A549 (cell line): ENCODE measurements around the gene SYCP2.

ENCODE experiments used
- RAD21 ChIP-seq, 2 experiments: fragments of >200 bp in 1 of 2; sonication (Bioruptor Twin) in 1 of 2; formaldehyde crosslinking in 1 of 2; IDR thresholded peaks in 1 of 2; conservative IDR thresholded peaks in 1 of 2; 2 replicates in 1 of 2; 3 replicates in 1 of 2; pipeline ENCODE4 v1.6.1; 2012 to 2018; ENCODE audit warnings: inconsistent platforms in 1 of 2
- TF ChIP-seq, protein P1 (sequence below): fragments of >200 bp; sonication (Bioruptor Twin); formaldehyde crosslinking; IDR thresholded peaks from 3 replicates; pipeline ENCODE4 v1.5.1; 2016
- TF ChIP-seq, protein P2 (sequence below): fragments of 200-600 bp; sonication (generic); IDR thresholded peaks from 2 replicates; pipeline ENCODE4 v1.6.1; 2016; ENCODE audit warnings: antibody characterized with exemption, mild to moderate bottlenecking, moderate library complexity

DNA sequence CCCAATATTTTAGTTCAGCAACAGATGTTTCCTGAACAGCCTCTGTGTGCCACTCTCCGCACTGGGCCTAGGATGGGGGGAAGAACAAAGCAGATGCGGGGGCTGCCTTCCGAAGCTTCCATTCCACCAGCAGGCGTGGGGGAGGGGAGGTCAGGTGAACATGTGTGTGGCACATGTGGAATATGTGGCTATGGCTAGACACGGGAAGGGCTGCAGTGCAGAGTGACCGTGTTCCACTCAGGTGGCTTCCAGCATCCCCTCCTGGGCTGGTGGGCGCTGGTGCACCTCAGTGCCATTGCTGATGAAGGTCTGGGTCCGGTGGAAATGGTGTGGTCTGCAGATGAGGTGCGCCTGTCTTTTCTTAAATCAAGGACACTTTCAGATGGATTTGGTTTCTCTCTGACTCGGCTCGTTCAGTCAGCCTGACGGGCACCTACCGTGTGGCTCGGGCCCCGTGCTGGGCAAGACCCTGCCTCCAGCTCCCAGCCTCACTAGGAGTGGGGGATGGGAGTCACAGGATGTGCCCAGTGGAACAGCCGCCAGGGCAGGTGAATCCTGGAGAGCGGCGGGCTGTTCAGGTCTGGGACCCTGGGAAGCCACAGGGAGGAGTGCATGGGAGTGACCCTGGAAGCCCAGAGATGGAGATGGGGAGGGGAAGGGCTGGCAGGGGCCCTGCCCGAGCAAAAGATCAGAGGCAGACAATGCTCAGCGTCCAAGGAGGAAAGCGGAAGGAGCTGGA lies 111.0 kb downstream of the SYCP2 start:
- TF ChIP-seq, protein P1, sequence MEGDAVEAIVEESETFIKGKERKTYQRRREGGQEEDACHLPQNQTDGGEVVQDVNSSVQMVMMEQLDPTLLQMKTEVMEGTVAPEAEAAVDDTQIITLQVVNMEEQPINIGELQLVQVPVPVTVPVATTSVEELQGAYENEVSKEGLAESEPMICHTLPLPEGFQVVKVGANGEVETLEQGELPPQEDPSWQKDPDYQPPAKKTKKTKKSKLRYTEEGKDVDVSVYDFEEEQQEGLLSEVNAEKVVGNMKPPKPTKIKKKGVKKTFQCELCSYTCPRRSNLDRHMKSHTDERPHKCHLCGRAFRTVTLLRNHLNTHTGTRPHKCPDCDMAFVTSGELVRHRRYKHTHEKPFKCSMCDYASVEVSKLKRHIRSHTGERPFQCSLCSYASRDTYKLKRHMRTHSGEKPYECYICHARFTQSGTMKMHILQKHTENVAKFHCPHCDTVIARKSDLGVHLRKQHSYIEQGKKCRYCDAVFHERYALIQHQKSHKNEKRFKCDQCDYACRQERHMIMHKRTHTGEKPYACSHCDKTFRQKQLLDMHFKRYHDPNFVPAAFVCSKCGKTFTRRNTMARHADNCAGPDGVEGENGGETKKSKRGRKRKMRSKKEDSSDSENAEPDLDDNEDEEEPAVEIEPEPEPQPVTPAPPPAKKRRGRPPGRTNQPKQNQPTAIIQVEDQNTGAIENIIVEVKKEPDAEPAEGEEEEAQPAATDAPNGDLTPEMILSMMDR: no peak
- TF ChIP-seq, protein P2, sequence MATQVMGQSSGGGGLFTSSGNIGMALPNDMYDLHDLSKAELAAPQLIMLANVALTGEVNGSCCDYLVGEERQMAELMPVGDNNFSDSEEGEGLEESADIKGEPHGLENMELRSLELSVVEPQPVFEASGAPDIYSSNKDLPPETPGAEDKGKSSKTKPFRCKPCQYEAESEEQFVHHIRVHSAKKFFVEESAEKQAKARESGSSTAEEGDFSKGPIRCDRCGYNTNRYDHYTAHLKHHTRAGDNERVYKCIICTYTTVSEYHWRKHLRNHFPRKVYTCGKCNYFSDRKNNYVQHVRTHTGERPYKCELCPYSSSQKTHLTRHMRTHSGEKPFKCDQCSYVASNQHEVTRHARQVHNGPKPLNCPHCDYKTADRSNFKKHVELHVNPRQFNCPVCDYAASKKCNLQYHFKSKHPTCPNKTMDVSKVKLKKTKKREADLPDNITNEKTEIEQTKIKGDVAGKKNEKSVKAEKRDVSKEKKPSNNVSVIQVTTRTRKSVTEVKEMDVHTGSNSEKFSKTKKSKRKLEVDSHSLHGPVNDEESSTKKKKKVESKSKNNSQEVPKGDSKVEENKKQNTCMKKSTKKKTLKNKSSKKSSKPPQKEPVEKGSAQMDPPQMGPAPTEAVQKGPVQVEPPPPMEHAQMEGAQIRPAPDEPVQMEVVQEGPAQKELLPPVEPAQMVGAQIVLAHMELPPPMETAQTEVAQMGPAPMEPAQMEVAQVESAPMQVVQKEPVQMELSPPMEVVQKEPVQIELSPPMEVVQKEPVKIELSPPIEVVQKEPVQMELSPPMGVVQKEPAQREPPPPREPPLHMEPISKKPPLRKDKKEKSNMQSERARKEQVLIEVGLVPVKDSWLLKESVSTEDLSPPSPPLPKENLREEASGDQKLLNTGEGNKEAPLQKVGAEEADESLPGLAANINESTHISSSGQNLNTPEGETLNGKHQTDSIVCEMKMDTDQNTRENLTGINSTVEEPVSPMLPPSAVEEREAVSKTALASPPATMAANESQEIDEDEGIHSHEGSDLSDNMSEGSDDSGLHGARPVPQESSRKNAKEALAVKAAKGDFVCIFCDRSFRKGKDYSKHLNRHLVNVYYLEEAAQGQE: no peak
- TF ChIP-seq RAD21 (conservative IDR thresholded peaks at IDR 0.05 in 1 of 2, IDR thresholded peaks at IDR 0.05 in 1 of 2): no peak
